22Rv1 (cell line): ENCODE data around the gene PLEKHN1.

Experiments used
- ZFX ChIP-seq: fragments of 450-650 bp; IDR thresholded peaks from 2 replicates; pipeline ENCODE4 v1.6.1; 2017; ENCODE audit warnings: antibody characterized with exemption, borderline replicate concordance
- TF ChIP-seq, protein P1 (sequence below): fragments of 450-650 bp; IDR thresholded peaks from 2 replicates; pipeline ENCODE4 v1.5.1; 2017; ENCODE audit warnings: mild to moderate bottlenecking

DNA sequence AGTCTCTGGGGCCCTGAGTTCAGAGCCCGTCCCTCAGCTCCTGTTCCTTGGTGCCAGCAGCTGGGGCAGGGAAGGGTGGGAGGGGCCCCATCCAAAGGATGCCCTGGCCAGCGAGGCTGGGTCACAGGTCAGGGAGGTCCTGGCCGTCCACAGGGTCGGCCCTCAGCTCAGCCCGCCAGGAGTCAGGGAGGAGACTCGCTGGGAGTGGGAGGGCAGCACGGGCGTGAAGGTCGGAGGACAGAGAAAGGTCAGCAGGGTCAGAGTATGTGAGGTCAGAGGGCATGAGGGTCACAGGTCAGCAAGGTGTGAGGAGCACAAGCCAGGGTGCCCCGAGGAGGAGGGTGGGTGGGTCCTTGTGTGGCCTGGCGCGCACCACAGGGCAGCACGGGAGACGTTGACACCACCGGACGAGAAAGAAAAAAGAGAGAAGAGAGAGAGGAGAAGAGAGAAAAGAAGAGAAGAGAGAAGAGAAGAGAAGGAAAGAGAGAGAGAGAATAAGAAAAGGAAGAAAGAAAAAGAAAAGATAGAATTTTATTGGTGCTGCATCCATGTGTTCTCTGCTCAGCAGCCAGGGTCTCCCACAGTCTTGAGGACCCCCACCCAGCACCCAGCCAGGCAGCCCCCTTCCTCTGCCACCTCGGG lies 8.5 kb downstream of the PLEKHN1 start:
- TF ChIP-seq, protein P1, sequence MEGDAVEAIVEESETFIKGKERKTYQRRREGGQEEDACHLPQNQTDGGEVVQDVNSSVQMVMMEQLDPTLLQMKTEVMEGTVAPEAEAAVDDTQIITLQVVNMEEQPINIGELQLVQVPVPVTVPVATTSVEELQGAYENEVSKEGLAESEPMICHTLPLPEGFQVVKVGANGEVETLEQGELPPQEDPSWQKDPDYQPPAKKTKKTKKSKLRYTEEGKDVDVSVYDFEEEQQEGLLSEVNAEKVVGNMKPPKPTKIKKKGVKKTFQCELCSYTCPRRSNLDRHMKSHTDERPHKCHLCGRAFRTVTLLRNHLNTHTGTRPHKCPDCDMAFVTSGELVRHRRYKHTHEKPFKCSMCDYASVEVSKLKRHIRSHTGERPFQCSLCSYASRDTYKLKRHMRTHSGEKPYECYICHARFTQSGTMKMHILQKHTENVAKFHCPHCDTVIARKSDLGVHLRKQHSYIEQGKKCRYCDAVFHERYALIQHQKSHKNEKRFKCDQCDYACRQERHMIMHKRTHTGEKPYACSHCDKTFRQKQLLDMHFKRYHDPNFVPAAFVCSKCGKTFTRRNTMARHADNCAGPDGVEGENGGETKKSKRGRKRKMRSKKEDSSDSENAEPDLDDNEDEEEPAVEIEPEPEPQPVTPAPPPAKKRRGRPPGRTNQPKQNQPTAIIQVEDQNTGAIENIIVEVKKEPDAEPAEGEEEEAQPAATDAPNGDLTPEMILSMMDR, result no peak
- no peak for TF ChIP-seq ZFX
